GM18873 (cell line): ENCODE data around the gene STEAP1B.
"Not testable (repeated sequence)": the region's sequence is repeated elsewhere in the genome, so short reads cannot be mapped to it uniquely, and the experiment has no call there.

Source experiments
- ATAC-seq: cut with Tn5 transposase; IDR thresholded peaks from one replicate; pipeline ENCODE4 v1.9.1; 2021; ENCODE audit warnings: mild to moderate bottlenecking, moderate library complexity, moderate number of reproducible peaks; ENCODE audit not compliant: unreplicated experiment, low FRiP score

The STEAP1B gene

GRCh38 chr7:22435105-22435504 lies 64.9 kb downstream of the STEAP1B start:
- peak; percentile 70 for ATAC-seq

GRCh38 chr7:22433710-22434460 lies 66.1 kb downstream of the STEAP1B start:
- ATAC-seq: no peak

GRCh38 chr7:22433165-22433700 lies 66.8 kb downstream of the STEAP1B start:
- ATAC-seq: not testable (repeated sequence)

- no peak for ATAC-seq
Observed at GRCh38 chr7:22432203-22432718, 67.7 kb downstream of the STEAP1B start.

GRCh38 chr7:22430457-22430856 lies 69.5 kb downstream of the STEAP1B start:
- ATAC-seq: no peak

GRCh38 chr7:22429386-22429785 lies 70.6 kb downstream of the STEAP1B start:
- ATAC-seq: no peak

- no peak for ATAC-seq
Observed at GRCh38 chr7:22427855-22428254, 72.1 kb downstream of the STEAP1B start.

GRCh38 chr7:22427104-22427503 lies 72.9 kb downstream of the STEAP1B start:
- no peak for ATAC-seq

GRCh38 chr7:22426463-22427094 lies 73.4 kb downstream of the STEAP1B start:
- no peak for ATAC-seq

- no peak for ATAC-seq
Observed at GRCh38 chr7:22425361-22425760, 74.6 kb downstream of the STEAP1B start.

- no peak for ATAC-seq
Observed at GRCh38 chr7:22422831-22423615, 77.0 kb downstream of the STEAP1B start.

- ATAC-seq: no peak
Observed at GRCh38 chr7:22420973-22421635, 78.9 kb downstream of the STEAP1B start.

GRCh38 chr7:22420008-22420407 lies 80.0 kb downstream of the STEAP1B start:
- ATAC-seq: no peak

GRCh38 chr7:22419488-22419887 lies 80.5 kb downstream of the STEAP1B start:
- ATAC-seq: no peak

- ATAC-seq: no peak
Observed at GRCh38 chr7:22418251-22419046, 81.5 kb downstream of the STEAP1B start.

- no peak for ATAC-seq
Observed at GRCh38 chr7:22417841-22418240, 82.1 kb downstream of the STEAP1B start.

GRCh38 chr7:22417349-22417748 lies 82.6 kb downstream of the STEAP1B start:
- no peak for ATAC-seq

- no peak for ATAC-seq
Observed at GRCh38 chr7:22414424-22414823, 85.6 kb downstream of the STEAP1B start.

- ATAC-seq: no peak
Observed at GRCh38 chr7:22413211-22413610, 86.8 kb downstream of the STEAP1B start.
